Epidermal melanocyte (primary cell): ENCODE results near the gene PPP1CC.
"Not testable (repeated sequence)": the region's sequence is repeated elsewhere in the genome, so short reads cannot be mapped to it uniquely, and the experiment has no call there.

Experiments used
- DNase-seq: peaks from one replicate; pipeline ENCODE4 v3.0.0; 2011; ENCODE audit warnings: low spot score; ENCODE audit not compliant: insufficient read length

PPP1CC gene

DNA sequence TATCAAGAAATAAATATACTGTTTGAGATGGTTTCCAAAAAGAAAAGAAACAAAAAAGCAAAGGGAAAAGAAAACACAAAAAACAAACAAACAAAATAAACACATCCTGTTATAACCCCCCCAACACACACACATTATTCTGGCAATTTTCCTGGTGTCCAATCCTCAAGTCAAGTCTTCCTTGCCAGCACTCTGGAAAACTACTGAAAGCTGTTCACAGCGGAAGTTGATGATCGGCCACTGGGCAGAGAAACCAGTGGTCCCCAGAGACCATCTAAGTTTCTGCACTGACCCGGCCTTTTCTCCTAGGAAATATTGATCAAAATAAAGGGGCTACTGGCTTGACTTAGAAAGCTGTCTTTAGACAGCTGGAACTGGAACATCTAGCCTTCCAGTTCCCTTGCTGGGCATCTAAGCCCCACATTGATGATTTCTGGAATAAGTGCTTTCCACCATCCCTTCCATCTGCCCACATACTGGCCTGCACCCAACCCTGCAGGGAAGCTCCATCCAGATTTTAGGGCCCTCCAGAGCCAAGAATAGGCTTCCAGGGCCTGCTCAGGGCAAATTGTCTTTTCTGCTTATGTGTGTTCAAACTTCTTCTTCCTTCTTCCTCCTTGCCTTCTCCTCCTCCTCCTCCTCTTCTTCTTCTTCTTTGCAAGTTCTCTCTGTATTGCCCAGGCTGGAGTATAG lies 11.6 kb upstream of the PPP1CC start:
- no peak for DNase-seq

- DNase-seq = no peak
Observed at GRCh38 chr12:110750784-110751461, 8.2 kb upstream of the PPP1CC start.

GRCh38 chr12:110746550-110746949 lies 3.9 kb upstream of the PPP1CC start:
- no peak for DNase-seq

- DNase-seq = no peak
Observed at GRCh38 chr12:110745542-110746284, 3.0 kb upstream of the PPP1CC start.

DNA sequence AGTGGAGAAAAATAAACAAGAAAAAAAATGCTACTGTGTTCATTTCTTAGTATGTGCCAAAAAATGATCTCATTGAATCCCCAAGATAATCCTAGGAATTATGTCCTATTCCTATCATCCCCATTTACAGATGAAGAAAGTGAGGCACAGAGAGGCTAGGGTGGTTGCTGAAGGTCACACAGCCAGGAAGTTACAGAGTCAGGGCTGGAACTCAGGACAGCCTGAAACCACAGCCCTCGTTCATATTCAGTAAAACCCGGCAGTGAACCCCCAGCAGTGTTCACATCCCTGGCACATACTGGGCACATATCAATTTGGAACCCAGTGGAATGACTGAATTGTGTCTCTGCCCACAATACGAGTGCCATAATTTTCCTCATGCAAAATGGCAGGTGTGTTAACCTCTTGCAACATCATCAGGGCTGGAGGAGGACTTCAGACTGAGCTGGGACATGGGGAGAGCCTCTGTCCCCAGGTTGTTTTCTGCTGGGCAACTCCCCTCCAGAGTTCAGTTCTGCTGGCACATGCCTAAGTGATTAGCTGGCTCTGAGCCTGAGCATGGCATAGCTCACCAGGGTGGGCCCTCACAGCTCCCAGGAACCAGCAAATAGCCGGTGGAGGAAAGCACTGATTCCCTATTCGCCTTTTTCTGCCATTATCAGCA lies 2.0 kb upstream of the PPP1CC start:
- DNase-seq = no peak

- DNase-seq = peak; percentile 63
Observed at GRCh38 chr12:110744151-110744571, 1.5 kb upstream of the PPP1CC start.

- no peak for DNase-seq
Observed at GRCh38 chr12:110743571-110744093, 941 bp upstream of the PPP1CC start.

DNA sequence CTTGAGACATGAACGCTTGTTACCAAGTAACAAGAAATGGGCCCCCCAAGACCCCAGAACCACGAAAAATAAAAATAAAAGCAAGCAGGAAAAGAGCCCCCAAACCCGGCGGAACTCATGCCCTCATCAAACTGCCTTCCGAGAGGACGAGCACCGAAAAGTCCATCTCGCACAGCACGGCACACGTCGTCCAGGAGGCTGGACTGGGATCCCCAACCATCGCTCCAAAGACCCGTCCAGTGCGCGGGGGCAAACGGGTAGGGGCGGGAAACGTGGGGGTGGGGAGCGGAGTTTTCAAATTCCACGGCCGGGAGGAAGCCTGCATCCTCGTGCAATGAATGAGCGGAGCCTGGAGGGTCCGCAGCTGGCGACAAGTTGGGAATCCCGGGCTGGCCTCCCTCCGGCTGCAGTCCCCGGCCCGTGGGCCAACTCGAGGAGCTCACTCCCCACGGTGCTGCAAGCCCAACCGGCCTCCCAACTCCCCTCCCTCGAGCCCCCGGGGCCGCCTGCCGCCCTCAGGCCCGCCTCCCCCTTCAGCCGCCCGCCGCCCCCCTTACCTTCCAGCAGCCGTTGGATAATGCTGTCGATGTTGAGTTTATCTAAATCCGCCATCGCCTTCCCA lies 484 bp downstream of the PPP1CC start:
- no peak for DNase-seq

GRCh38 chr12:110741341-110742095 lies 1.2 kb downstream of the PPP1CC start:
- DNase-seq = no peak

GRCh38 chr12:110739894-110740293 lies 2.8 kb downstream of the PPP1CC start:
- no peak for DNase-seq

DNA sequence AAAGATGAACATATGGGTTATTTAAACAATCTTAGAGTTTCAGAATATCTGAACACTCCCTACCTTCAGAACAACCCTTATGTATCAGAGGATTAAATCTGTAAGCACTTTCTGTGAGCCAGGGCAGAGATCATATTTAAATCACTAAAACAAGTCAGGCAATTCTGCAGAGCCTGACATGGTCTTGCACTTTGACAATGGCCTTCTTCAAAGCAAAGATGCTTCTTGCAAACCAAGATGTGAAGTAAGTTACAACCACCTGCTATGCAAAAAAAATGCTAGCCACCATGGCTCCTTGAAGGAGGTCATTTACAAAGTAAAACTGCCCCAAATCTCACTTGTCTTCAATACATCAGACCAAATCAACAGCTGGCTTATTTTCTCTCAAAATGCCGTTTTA lies 3.2 kb downstream of the PPP1CC start:
- no peak for DNase-seq

DNA sequence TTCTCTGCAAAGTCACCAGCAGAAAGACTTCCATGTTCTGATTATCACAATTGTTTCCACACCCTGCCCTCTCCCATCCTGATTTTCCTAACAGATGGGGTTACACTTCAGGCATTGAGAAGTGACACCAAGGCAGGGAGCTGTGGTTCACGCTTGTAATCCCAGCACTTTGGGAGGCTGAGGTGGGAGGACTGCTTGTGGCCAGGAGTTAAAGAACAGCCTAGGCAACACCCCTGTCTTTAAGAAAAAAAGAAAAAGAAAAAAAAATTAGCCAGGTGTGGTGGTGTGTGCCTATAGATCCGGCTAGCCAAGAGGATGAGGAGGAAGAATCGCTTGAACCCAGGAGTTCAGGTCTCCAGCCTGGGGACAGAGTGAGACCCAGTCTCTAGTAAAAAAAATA lies 5.2 kb downstream of the PPP1CC start:
- DNase-seq = no peak

DNA sequence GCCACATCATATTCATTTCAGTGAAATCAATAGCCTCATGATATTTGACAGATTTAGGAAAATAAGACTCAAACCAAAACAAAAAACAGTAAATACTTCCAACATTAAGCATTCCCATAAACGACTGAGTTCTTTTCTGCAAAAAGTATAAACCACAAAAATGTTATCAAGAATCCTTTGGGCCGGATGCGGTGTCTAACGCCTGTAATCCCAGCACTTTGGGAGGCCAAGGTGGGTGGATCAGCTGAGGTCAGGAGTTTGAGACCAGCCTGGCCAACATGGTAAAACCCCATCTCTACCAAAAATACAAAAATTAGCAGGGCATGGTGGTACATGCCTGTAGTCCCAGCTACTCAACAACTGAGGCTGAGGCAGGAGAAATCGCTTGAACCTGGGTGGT lies 5.7 kb downstream of the PPP1CC start:
- not testable (repeated sequence) for DNase-seq

- no peak for DNase-seq
Observed at GRCh38 chr12:110733900-110734299, 8.8 kb downstream of the PPP1CC start.

GRCh38 chr12:110733089-110733715 lies 9.5 kb downstream of the PPP1CC start:
- peak; percentile 41 for DNase-seq

DNA sequence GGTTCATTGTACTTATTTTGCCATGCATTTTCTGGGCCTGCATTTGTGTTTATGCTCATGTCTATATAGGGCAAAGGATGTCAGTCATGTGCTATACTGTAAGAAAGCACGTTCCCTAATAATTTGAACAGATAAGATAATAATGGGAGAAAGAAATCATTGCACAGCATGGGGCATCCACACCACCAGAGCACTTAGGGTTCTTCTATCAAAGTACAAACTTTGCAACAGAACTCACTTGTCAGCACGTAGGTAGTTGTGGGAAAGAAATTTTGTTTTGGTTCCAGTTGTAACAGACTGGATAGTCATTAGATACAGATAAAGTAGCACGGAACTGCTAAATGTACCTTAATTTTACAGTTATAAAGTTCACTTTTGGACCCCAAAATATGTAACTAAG lies 10.1 kb downstream of the PPP1CC start:
- no peak for DNase-seq

- no peak for DNase-seq
Observed at GRCh38 chr12:110731479-110731878, 11.2 kb downstream of the PPP1CC start.

DNA sequence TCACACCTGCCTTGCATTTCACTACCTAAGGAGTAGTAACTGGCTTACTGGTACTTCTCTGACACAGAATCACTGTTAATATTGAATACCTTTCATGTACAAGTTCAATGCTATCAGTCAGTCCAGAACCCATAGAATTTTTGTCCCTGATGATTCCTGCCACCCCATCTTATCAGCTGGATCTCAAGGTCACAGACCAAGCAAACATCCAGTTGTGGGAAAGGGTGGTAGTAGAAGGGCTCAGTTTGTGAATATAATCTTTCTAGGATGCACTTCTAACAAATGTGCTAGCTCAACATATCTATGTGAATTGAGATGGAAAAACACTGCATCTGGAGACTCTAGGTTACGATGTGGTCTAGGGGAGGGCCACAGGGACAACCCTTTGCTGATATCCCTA lies 14.1 kb downstream of the PPP1CC start:
- DNase-seq = no peak

- DNase-seq = no peak
Observed at GRCh38 chr12:110726708-110727369, 15.9 kb downstream of the PPP1CC start.
